ENCODE results near the gene KAT8. TPM values are rescaled to one million over a fixed set of nuclear protein-coding genes. Genes with fewer than 3 reads are reported as not detected.
A peak's percentile ranks its signal among the peaks of the same experiment; 100 is the strongest.

Gene KAT8
- total RNA-seq, 2 donors from 2014 or later = 55.7 to 66.4 TPM

GRCh38 chr16:31073970-31074813 is 43.3 kb upstream of the KAT8 start, which contains the start of the genes ZNF646 and ZNF668:
Gene ZNF646, plus strand, starts transcription at chr16:31074422. Its CDS starts 1,903 bp downstream, at chr16:31076325.
Gene ZNF668, minus strand, starts transcription at chr16:31074240. Its CDS starts 9,781 bp downstream, at chr16:31064459.
- intact Hi-C loops (cut with DNase I) = loop anchor here (10.0 kb wide), 1 partner anchor 71 kb away; no protein-coding TSS in a partner anchor
- Histone ChIP-seq H3K9me3 (no peaks in the 10 kb centered on the region), H3K27ac (peak within 1 kb of the TSS; percentile 88 to 93 (median 90)), H3K27me3 (no peaks in the 10 kb centered on the region), H3K36me3 (replicated peaks in 1 of 2; ENCODE audit: insufficient read depth in 1 of 2, low read depth in 2 of 2) (peaks cover 8 to 21% of the 10 kb centered on the region in 2 donors), H3K4me1 (peaks cover 25% of the 10 kb centered on the region), H3K4me3 (peak within 1 kb of the TSS; percentile 64 to 99)
- 0% methylated on average over 46 to 48 of the region's 48 CpGs for WGBS, 2 donors
- ATAC-seq (peak; percentile 95), DNase-seq (peak; percentile 98 to 99 (median 98))
- TF ChIP-seq CTCF (IDR thresholded peaks at IDR 0.05) (peak in 1 of 7 experiments; percentile 1), POLR2A (IDR thresholded peaks at IDR 0.05) (peak; percentile 54 to 88 (median 86))

GRCh38 chr16:31074814-31075183 is 42.7 kb upstream of the KAT8 start:
- H3K27ac ChIP-seq = peak overlapping the region; percentile 57 to 93 (median 90)
- TF ChIP-seq POLR2A (IDR thresholded peaks at IDR 0.05) (no peak), CTCF (IDR thresholded peaks at IDR 0.05) (no peak)
- ATAC-seq (no peak), DNase-seq (no peak)
- WGBS, 2 donors = 1 to 2% methylated on average over 7 of the region's 7 CpGs
- H3K4me1 ChIP-seq = peaks cover 25% of the 10 kb centered on the region
- no peaks in the 10 kb centered on the region for H3K9me3 ChIP-seq
- no peaks in the 10 kb centered on the region for H3K27me3 ChIP-seq
- H3K4me3 ChIP-seq = peak overlapping the region; percentile 64 to 99
- H3K36me3 ChIP-seq (replicated peaks in 1 of 2; ENCODE audit: insufficient read depth in 1 of 2, low read depth in 2 of 2) = peaks cover 8 to 24% of the 10 kb centered on the region in 2 donors
- intact Hi-C loops (cut with DNase I) = loop anchor here (10.0 kb wide), 1 partner anchor 70 kb away; no protein-coding TSS in a partner anchor

- DNase-seq = no peak
- intact Hi-C loops (cut with DNase I) = loop anchor here (10.0 kb wide), 1 partner anchor 68 kb away; no protein-coding TSS in a partner anchor
- H3K27ac ChIP-seq = no peak overlapping the region
- H3K27me3 ChIP-seq = no peaks in the 10 kb centered on the region
- WGBS, 2 donors = 67 to 71% methylated on average over 11 to 16 of the region's 16 CpGs
- peaks cover 8 to 33% of the 10 kb centered on the region in 2 donors for H3K36me3 ChIP-seq (replicated peaks in 1 of 2; ENCODE audit: insufficient read depth in 1 of 2, low read depth in 2 of 2)
- ATAC-seq = no peak
- H3K4me1 ChIP-seq = peaks cover 25% of the 10 kb centered on the region
- no peaks in the 10 kb centered on the region for H3K9me3 ChIP-seq
- TF ChIP-seq POLR2A (IDR thresholded peaks at IDR 0.05) = no peak
- TF ChIP-seq CTCF (IDR thresholded peaks at IDR 0.05) = no peak
- no peak overlapping the region for H3K4me3 ChIP-seq
These were observed 41.1 kb upstream of the KAT8 start for GRCh38 chr16:31076319-31076718.

GRCh38 chr16:31077024-31077423 is 40.4 kb upstream of the KAT8 start:
- Histone ChIP-seq H3K4me1 (peaks cover 21% of the 10 kb centered on the region), H3K4me3 (no peak overlapping the region), H3K36me3 (replicated peaks in 1 of 2; ENCODE audit: insufficient read depth in 1 of 2, low read depth in 2 of 2) (peaks cover 8 to 33% of the 10 kb centered on the region in 2 donors), H3K9me3 (no peaks in the 10 kb centered on the region), H3K27ac (no peak overlapping the region), H3K27me3 (no peaks in the 10 kb centered on the region)
- intact Hi-C loops (cut with DNase I) = loop anchor here (10.0 kb wide), 1 partner anchor 68 kb away; no protein-coding TSS in a partner anchor
- ATAC-seq = no peak
- WGBS, 2 donors = 93 to 96% methylated on average over 5 to 13 of the region's 13 CpGs
- DNase-seq = no peak
- TF ChIP-seq CTCF (IDR thresholded peaks at IDR 0.05) (no peak), POLR2A (IDR thresholded peaks at IDR 0.05) (no peak)

Data from body of pancreas (tissue), 4 donors.